Measurements from ENCODE around the gene LDAF1.
"Not testable (repeated sequence)": the region's sequence is repeated elsewhere in the genome, so short reads cannot be mapped to it uniquely, and the experiment has no call there.

LDAF1 gene

DNA sequence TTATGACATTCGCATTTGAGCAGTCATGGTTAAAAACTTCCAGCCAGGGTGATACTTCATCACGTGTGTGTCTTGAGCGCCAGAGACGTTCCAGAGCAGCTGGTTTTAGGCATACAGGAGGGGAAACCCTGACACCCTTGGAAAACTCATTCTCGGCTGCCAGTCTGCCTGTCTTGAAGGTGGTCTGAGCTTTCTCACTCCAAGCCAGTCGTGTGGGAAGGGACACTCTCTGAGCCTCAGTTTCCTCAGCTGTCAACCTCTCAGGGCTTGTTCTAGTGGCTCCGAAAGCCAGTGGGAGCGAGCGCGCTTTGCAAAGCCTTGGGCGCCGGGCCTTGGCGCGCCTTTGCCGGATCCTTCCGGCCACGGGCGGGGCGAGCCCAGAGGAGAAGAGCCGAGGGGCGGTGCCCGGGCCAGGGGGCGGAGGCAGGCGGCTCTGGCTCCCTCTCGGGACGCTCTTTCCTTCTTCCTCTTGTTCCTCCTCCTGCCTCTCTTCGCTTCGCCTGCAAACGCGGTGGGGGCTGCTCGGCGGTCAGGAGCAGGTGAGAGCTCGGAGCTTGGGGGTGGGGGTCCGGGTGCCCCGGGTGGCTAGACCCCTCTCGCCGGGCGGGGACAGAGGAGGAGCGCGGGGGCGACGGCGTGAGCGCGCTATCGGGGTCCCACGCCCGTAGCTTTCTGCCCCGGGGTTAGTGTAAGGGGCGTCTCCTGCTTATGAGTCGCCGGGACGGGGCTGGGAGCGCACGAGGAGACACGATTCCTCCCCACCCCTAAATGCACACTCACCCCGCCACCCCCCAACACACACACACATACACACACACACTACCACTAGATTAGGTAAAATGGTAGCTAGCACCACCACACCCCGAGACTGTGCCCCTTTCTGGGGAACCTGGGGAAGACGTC is at the start of gene LDAF1:
TSS of gene LDAF1 (plus strand) at position 467 of the 903 bp plus-strand sequence. CDS start 2,509 bp downstream, outside the sequence.
- peak; percentile 68 for DNase-seq

DNA sequence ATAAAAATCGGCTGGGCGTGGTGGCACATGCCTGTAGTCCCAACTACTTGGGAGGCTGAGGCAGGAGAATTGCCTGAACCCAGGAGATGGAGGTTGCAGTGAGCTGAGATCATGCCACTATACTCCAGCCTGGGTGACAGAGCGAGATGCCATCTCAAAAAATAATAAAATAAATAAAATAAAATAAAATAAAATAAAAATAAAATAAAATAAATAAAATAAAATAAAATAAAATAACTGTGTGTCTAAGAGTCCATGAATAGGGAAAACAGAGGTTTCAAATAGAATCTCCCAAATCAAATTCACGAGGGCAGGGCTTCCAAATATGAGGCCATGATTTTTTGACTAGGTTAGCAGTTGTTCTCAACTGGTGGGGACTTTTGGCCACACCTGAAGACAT is 42.9 kb upstream of the LDAF1 start:
- not testable (repeated sequence) for DNase-seq

DNA sequence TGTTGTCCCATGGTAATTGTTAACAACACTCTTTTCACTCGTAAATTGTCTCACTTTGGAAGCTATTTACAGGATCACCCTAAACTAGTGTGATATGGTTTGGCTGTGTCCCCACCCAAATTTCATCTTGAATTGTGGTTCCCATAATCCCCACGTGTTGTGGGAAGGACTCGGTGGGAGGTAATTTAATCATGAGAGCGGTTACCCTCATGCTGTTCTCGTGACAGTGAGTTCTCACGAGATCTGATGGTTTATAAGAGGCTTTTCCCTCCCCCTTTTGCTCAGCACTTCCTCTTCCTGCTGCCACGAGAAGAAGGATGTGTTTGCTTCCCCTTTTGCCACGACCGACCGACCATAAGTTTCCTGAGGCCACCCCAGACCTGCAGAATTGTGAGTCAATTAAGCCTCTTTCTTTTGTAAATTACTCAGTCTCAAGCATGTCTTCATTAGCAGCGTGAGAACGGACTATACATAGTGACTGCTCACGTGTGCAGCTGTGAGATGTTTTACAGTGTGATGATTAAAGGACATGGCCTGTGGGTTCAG is 42.3 kb upstream of the LDAF1 start:
- DNase-seq, result peak; percentile 5

DNA sequence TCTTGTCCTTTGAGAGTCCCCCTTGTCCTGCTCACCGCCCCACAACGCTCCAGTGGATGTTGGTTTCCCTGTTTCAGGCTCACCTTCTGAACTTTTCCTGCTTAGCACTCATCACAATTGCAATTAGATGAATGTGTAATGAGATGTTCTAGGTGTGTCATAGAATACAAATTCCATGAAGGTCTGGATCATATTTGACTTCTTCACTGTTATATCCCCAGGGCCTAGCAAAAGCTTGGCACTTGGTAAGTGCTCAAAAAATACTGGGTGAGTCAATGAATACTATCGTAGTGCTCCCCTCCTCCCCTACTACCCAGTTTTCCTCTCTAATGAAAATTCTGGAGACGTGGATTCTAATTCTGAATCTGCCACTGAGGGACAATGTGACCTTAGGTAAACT is 40.9 kb upstream of the LDAF1 start:
- no peak for DNase-seq

DNA sequence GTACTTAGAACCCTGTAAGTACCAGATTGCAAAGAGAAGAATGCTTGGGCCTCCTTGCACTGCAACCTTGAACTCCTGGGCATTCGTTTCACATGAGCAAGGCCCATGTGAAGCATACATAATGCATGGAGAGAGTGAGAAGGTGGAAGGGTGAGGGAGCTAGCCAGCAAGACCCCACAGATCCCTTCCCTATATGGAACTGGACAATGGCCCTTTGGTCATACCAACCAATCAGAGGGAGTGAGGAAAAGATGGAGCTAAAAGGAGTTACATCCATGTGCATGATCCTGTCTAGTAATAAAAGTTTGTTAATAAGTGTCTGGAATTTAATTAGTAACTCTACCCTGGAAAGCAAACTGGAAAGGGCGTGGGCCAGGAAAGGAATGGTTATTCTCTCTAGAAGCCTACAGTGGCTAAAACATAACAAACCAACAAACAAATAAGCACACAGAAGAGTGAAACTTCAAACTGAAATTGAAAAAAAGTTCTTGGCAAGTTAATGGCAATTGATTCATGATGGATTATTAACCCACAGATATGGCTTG is 37.4 kb upstream of the LDAF1 start:
- DNase-seq, result no peak

DNA sequence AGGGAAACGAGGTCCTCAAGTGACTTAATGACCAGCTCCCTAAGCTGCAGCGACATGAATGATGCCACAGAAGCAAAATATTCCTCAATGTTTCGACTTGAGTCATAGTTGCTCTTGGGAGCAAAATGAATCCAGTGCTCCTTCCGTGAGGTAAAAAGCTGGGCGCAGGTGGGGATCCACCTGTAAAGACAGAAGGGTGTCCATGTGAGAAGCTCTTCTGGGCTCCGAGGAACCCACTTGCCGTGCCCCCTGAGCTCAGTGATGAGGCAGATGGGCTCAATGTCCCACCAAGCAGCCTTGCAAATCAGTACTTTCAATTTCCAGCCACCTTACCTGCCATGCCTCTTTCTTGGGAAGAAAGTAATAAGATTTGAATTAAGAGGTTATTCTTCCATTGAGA is 33.3 kb upstream of the LDAF1 start:
- DNase-seq, result no peak

DNA sequence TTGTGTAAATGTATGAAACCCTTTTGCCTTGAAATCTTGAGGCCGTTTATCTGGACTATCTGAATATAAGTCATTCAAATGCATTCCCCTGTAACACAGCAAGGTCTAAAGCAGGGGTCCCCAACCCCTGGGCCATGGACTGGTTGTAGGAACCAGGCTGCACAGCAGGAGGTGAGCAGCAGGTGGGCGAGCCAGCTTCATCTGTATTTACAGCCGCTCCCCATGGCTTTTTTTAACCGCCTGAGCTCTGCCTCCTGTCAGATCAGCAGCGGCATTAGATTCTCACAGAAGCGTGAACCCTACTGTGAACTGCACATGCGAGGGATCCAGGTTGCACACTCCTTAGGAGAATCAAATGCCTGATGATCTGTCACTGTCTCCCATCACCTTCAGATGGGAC is 32.0 kb upstream of the LDAF1 start:
- DNase-seq, result no peak

DNA sequence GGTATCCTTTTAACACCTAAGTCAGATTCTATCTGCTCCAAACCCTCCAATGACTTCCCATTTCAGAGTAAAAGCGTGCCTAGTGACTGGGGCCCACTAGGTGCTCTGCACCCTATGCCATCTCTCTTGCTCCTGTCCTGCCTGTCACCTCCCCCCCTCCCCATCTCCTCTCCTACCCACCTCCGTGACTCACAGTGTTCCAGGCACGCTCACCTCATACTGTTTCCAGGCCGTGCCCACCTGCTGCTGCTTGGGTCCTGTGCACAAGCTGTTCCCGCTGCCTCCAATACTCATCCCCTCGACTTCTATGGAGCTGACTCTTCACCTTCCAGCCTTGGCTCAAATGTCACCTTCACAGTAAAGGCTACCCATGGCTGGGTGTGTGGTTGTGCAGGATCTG is 29.5 kb upstream of the LDAF1 start:
- DNase-seq, result no peak

DNA sequence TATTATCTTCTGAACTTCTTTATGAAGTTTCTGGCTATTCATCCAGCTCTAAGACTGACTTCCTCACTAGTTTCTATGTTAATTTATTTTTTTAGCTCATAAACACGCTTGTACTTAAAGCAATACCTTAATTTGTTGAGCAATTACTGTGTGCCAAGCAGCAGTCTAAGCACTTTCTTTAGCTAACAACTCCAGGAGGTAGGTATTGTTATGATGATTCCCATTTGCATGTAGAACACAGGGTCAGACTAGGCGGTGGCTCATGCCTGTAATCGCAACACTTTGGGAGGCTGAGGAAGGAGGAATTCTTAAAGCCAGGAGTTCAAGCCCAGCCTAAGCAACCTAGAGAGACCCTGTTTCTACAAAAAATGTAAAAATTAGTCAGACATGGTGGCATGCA is 27.7 kb upstream of the LDAF1 start:
- DNase-seq, result no peak

DNA sequence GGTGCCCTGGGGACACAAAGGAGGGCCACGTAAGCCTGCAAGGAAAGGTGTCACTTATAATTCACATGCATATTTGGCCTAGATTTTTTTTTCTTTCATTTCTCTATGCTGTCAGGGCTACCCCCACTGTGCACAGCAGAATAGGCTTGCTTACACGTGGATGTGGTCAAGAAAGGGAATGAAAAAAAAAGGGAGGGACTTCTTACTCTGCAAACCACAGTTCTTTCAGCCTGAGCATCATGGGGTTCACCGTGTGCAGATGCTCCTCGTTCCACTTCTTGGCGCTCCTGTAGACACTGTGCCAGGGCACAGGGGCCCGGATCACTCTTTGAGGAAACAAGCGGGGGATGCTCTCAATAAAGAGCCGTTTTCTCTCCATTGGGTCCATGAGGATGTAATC is 24.4 kb upstream of the LDAF1 start:
- DNase-seq, result no peak

DNA sequence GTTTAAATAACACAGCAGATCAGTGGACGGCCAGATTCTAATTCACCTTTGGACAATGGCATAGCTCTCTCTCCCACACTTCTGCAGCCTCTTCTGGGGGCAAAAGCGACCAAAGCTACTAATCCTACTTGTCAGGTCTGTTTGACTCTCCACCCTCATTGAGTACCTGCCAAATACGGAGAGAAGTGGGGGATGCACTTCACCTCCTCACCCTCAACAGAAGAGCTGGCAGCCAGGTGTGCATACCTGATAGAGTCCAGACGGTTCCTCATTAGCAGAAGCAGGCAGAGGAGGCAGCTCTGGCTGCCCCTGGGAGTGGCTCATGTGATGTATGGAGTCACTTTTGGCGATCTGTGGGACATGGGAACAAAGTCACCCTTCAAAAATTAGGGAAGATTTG is 12.7 kb upstream of the LDAF1 start:
- no peak for DNase-seq

DNA sequence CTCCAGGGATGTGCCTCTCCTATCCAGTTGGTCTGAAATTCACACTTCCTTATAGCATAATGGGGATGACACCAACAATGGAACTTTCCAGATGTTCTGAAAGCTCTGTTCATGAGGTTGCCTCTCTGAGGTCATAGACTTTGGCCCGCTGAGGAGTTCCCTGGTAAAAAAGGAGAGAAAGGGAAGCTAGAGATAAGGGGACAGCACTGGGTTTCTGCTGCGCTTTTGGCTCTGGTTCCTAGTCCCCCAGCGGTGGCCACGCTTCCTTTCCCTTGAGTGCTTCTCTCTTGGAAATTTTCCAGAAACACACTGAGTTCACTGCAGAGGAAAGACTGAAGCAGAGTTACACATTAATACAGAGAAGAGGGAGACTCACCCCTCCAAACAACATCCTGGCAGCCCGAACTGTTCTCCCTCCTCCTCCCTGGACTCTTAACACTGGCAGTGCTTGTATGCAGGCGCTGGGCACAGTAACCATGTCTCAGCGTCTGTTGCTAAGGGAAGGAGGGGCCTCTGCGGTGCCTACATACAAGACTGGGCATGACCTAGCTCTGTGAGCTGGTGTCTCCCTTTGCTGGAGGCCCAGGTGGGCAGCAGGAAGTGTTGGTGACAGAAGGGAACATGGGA is 8.0 kb upstream of the LDAF1 start, which contains the start of gene DNAH3:
TSS of gene DNAH3 (minus strand) at position 472 of the 627 bp plus-strand sequence. CDS start 527 bp downstream, outside the sequence.
- DNase-seq, result no peak

DNA sequence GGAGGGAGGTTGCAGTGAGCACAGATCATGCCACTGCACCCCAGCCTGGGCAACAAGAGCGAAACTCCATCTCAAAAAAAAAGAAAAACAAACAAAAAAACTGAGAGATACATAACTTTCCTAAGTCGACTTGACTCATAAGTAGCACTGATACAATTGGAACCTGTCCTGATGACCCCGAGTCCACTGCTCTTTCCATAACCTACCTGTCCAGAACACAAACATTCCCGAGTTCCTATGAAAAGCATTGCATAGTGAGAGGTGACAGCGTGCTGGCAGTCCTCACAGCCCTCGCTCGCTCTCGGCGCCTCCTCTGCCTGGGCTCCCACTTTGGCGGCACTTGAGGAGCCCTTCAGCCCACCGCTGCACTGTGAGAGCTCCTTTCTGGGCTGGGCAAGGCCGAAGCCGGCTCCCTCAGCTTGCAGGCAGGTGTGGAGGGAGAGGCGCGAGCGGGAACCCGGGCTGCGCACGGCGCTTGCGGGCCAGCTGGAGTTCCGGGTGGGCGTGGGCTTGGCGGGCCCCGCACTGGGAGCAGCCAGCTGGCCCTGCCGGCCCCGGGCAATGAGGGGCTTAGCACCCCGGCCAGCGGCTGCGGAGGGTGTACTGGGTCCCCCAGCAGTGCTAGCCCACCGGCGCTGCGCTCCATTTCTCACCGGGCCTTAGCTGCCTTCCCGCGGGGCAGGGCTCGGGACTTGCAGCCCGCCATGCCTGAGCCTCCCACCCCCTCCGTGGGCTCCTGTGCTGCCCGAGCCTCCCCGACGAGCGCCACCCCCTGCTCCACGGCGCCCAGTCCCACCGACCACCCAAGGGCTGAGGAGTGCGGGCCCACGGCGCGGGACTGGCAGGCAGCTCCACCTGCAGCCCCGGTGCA is 6.1 kb upstream of the LDAF1 start:
- DNase-seq, result not testable (repeated sequence)

DNA sequence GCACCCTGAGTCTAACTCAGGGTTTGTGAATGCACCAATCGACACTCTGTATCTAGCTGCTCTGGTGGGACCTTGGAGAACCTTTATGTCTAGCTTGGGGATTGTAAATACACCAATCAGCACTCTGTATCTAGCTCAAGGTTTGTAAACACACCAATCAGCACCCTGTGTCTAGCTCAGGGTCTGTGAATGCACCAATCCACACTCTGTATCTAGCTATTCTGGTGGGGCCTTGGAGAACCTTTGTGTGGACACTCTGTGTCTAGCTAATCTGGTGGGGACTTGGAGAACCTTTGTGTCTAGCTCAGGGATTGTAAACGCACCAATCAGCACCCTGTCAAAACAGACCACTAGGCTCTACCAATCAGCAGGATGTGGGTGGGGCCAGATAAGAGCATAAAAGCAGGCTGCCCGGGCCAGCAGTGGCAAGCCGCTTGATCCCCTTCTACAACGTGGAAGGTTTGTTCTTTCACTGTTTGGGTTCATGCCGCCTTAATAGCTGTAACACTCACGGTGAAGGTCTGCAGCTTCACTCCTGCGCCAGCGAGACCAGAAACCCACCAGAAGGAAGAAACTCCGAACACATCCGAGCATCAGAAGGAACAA is 5.2 kb upstream of the LDAF1 start:
- not testable (repeated sequence) for DNase-seq

DNA sequence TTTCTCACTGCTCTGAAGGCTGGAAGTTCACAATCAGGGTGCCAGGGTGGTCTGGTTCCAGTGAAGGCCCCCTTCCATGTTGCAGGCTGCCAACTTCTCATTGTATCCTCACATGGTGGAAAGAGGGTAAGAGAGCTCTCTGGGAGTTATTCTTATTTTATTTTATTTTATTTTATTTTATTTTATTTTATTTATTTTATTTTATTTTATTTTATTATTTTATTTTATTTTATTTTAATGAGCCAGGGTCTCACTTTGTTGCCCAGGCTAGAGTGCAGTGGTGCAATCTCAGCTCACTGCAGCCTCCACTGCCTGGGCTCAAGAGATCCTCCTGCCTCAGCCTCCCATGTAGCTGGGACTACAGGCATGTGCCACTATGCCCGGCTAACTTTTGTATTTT is 2.5 kb upstream of the LDAF1 start:
- not testable (repeated sequence) for DNase-seq

DNA sequence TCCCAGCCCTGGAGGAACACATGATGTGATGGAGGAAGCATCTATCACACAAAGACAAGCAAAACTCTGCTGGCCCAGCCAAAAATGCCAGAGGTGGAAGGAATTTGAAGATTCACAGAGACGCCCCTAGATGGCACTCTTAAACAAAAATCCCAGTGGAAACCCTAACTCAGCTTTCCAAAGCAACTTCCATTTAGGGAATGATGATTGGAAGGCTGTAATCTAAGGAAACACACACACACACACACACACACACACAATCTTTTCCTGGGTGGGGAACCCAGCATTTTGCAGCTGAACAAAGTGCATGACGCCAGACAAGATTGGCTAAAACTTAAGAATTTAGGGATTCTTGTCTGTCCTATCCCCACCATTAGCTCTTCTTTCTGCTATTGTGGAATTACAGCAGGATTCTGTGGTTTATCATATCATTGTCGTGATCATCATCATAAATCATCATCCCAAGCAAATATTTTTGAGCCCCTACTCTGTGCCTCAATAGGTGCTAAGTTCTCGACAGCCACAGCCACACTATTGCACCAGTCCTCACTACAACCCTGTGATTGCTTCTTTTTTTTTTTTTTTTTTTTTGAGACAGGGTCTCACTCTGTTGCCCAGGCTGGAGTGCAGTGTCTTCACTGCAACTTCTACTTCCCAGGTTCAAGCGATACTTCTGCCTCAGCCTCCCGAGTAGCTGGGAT is 1.6 kb upstream of the LDAF1 start:
- peak; percentile 25 for DNase-seq

DNA sequence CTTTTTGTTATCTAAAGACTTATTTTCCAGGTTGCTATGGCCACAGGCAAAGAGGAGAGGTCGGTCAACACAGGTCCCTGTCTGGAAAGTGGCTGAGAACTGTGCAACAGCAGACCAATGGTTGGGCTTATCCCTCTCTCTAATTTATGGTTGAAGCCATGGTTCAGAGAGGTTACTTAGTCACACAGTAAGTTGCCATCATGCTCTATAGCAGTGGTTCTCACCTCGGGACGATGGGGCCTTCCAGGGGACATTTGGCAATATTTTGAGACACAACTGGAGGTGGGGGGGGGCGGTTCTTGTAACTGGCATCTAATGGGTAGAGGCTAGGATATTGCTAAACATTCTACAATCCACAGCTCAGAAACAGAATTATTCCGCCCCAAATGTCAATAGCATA is 842 bp upstream of the LDAF1 start:
- no peak for DNase-seq

DNA sequence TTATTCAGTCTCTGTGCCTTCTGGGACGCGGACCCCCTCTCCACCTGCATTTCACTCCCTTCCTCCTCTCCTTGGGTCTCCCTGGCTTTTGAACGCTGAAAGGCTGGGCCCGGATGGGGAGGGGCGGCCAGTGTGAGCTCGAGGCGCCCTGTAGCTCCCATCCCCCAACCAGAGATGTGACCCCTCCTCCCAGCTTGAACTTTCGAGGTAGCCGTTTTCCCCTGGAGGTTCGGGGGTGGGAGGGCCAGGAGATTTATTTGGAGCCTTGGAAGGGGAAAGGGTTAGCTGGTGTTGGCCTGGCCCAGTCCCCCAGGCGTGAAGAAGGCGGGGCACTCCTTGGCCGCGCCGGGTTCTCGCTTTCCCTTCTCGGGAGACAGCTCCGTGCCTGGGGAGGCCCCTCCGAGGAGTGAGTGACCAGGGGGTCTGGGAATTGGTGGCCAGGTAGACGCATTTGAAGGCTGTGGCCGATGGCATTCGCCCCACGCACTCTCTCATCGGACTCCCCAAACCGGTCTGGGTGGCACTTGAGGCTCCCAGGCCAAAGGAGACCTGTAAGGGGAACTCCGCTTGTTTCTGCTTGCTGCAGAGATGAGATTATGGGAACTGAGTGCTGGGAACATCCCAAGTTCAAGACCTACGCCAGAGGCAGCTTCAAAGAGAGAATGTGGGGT is 942 bp downstream of the LDAF1 start:
- peak; percentile 3 for DNase-seq

DNA sequence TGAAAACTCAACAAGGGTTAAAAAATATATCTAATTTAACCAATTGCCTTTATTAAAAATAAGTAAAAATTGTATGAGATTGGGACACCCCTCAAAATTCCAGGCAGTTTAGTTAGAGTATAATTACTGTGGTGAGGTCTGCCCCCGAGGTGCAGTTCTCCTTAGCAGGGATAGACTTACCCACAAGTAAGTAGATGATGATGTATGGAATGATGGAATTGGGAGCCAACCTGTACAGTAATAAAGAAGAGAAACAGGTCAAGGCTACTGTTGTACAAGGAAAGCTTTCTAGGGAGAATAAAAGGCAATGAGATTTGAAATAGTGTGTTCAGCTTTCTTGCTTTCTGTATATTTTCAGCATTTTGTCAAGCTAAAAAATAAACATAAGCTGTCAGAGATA is 1.8 kb downstream of the LDAF1 start:
- no peak for DNase-seq

DNA sequence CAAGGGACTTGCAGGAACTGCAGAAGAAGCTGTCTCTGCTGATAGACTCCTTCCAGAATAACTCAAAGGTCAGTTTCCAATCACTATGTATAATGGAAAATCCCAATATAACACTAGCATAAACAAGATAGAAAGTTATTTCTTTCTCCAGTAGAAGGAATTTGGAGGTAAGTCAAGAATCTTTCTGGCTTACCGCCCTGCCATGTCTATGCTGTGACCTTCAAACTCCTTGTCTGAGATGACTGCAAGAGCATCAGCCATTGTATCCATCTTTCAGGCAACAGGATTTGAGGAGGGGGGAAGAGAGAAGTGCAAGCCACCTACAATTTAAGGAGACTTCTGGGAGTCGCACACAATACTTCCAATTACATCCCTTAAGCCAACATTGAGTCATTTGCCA is 2.7 kb downstream of the LDAF1 start:
- DNase-seq, result no peak

DNA sequence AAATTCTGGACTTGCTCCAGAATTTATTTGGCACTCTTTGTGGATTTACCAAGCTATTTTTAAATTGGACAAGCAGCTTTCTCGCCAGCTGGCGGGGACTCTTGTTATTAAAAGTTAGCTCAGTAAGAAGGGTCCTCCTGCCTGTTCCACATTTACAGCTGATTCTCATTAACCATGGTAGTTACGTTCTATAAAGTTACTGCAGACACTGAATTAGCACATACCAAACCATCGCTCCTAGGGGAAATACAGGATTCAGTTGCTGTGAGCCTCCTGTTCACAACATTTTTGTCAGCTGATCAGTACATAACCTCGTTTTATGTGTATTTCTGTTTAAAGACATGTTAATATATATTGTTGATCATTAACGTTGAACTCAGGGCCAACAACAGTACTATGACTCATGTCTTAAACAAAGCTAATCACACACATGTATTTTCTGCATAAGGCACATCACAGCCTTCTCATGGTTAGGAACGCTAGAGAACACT is 4.2 kb downstream of the LDAF1 start:
- no peak for DNase-seq
